ENCODE measurements around the gene CCDC34. TPM values are rescaled to one million over a fixed set of nuclear protein-coding genes. Genes with fewer than 3 reads are reported as not detected.

Gene CCDC34
- total and polyA plus RNA-seq, 2 of the 4 experiments (the other 2 are of a cell fraction) = 2.5 to 4.5 TPM

DNA sequence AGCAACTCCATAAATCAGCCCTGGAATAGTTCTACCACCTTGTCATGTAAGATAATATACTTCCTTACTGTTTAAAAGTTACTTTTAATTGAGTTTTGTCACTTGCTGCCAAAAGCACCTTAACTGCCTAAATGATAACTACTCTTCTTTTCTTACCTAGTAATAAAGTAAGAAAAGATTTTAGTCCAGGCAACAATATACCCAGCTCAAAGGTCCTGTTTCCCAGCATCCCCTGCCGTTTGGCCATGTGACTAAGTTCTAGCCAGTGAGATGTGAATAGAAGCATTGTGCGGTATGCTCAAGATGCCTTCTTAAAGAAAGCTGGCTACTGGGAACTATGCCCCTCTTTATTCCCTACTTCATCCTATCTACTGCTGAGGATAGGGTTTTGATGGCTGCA is 39.4 kb upstream of the CCDC34 start:
- ChIA-PET CTCF (no interaction called here), POLR2A (ENCODE audit: unreplicated experiment) (no interaction called here)
- no peak overlapping the region for H3K23ac ChIP-seq (ENCODE audit: low read depth, low read length)
- no peak overlapping the region for H2AK5ac ChIP-seq (ENCODE audit: low read depth, low read length)
- no peak overlapping the region for H2BK15ac ChIP-seq (ENCODE audit: low read depth, low read length)
- H3K18ac ChIP-seq (ENCODE audit: low read depth, low read length) = no peak overlapping the region
- H3K9ac ChIP-seq (ENCODE audit: low read depth, low read length) = no peak overlapping the region
- TF ChIP-seq CHD1 (IDR thresholded peaks at IDR 0.05; ENCODE audit: low read depth, low read length) (no peak), RAD21 (IDR thresholded peaks at IDR 0.05; ENCODE audit: low read length) (no peak), SMC3 (IDR thresholded peaks at IDR 0.05; ENCODE audit: low read depth, low read length) (no peak), RFX5 (IDR thresholded peaks at IDR 0.05; ENCODE audit: low read depth, low read length) (no peak)
- TF ChIP-seq, protein P1, sequence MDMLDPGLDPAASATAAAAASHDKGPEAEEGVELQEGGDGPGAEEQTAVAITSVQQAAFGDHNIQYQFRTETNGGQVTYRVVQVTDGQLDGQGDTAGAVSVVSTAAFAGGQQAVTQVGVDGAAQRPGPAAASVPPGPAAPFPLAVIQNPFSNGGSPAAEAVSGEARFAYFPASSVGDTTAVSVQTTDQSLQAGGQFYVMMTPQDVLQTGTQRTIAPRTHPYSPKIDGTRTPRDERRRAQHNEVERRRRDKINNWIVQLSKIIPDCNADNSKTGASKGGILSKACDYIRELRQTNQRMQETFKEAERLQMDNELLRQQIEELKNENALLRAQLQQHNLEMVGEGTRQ (IDR thresholded peaks at IDR 0.05; ENCODE audit: low read depth, low read length) = no peak
- TF ChIP-seq, protein P2, sequence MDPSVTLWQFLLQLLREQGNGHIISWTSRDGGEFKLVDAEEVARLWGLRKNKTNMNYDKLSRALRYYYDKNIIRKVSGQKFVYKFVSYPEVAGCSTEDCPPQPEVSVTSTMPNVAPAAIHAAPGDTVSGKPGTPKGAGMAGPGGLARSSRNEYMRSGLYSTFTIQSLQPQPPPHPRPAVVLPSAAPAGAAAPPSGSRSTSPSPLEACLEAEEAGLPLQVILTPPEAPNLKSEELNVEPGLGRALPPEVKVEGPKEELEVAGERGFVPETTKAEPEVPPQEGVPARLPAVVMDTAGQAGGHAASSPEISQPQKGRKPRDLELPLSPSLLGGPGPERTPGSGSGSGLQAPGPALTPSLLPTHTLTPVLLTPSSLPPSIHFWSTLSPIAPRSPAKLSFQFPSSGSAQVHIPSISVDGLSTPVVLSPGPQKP (IDR thresholded peaks at IDR 0.05; ENCODE audit: borderline replicate concordance, low read depth, low read length) = no peak
- TF ChIP-seq, protein P3, sequence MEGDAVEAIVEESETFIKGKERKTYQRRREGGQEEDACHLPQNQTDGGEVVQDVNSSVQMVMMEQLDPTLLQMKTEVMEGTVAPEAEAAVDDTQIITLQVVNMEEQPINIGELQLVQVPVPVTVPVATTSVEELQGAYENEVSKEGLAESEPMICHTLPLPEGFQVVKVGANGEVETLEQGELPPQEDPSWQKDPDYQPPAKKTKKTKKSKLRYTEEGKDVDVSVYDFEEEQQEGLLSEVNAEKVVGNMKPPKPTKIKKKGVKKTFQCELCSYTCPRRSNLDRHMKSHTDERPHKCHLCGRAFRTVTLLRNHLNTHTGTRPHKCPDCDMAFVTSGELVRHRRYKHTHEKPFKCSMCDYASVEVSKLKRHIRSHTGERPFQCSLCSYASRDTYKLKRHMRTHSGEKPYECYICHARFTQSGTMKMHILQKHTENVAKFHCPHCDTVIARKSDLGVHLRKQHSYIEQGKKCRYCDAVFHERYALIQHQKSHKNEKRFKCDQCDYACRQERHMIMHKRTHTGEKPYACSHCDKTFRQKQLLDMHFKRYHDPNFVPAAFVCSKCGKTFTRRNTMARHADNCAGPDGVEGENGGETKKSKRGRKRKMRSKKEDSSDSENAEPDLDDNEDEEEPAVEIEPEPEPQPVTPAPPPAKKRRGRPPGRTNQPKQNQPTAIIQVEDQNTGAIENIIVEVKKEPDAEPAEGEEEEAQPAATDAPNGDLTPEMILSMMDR (conservative IDR thresholded peaks at IDR 0.05; ENCODE audit: low read depth, low read length) = no peak
- no peak overlapping the region for H2BK5ac ChIP-seq (ENCODE audit: low read depth, low read length, poor library complexity, severe bottlenecking)
- no peaks in the 10 kb centered on the region for H3K36me3 ChIP-seq (ENCODE audit: control insufficient read depth, insufficient read depth, low read length)
- no peak overlapping the region for H2BK20ac ChIP-seq (ENCODE audit: low read depth, low read length)
- no peak for ATAC-seq (ENCODE audit: low read depth)
- no peak overlapping the region for H3K27ac ChIP-seq (ENCODE audit: insufficient read depth, low read length)
- no peak overlapping the region for H4K5ac ChIP-seq (ENCODE audit: low read depth, low read length)
- no peak overlapping the region for H3K4ac ChIP-seq (ENCODE audit: low read depth, low read length)
- no peak overlapping the region for H3K4me2 ChIP-seq (ENCODE audit: low read depth, low read length)
- H3K4me3 ChIP-seq (ENCODE audit: insufficient read depth, low read depth, low read length) = no peak overlapping the region
- H3K14ac ChIP-seq (replicated peaks; ENCODE audit: low read depth, low read length) = no peak overlapping the region
- H4K8ac ChIP-seq (ENCODE audit: low read depth in 2 of 2, low read length in 2 of 2) = no peak overlapping the region
- no peak overlapping the region for H2BK120ac ChIP-seq (ENCODE audit: low read depth, low read length)
- intact Hi-C loops (cut with micrococcal nuclease) (no loop called here), dilution Hi-C loops (cut with HindIII; ENCODE audit: low sequenced_read_pairs, unreplicated experiment) (no loop called here), in situ Hi-C loops (cut with MboI; ENCODE audit: low sequenced_read_pairs) (no loop called here)
- no CpG with 5 or more reads among the region's 2 CpGs for WGBS, 2 experiments (ENCODE audit: extremely low coverage in 2 of 2, insufficient read length in 1 of 2)
- no peaks in the 10 kb centered on the region for H3K9me3 ChIP-seq (ENCODE audit: control insufficient read depth, insufficient read depth, low read length)
- no peaks in the 10 kb centered on the region for H3K4me1 ChIP-seq (ENCODE audit: control insufficient read depth, insufficient read depth, low read length)
- H3K9me1 ChIP-seq (ENCODE audit: insufficient read depth, low read length) = no peaks in the 10 kb centered on the region
- H4K91ac ChIP-seq (ENCODE audit: insufficient read depth, low read depth, low read length) = no peak overlapping the region
- BruUV-seq (replicated peaks) = no TSS peak
- H2AFZ ChIP-seq (replicated peaks; ENCODE audit: low read length, poor library complexity) = no peak overlapping the region
- no peaks in the 10 kb centered on the region for H3K79me1 ChIP-seq (ENCODE audit: low read depth in 1 of 2, low read length in 2 of 2)
- H3K56ac ChIP-seq (ENCODE audit: extremely low read depth, insufficient read depth, low read length) = no peak overlapping the region
- H4K20me1 ChIP-seq (ENCODE audit: insufficient read depth, low read length) = no peaks in the 10 kb centered on the region
- H3K27me3 ChIP-seq (ENCODE audit: control insufficient read depth, insufficient read depth, low read length) = no peaks in the 10 kb centered on the region
- H2AK9ac ChIP-seq (replicated peaks; ENCODE audit: low read depth, low read length, poor library complexity) = no peak overlapping the region
- no peak for DNase-seq

Data from IMR-90 (cell line).